GM12892 (cell line): ENCODE data around the gene DNMT3A.

Experiments
- DNase-seq: peaks from one replicate; pipeline ENCODE4 v3.0.0; 2011; ENCODE audit not compliant: insufficient read length
- FAIRE-seq: peaks from 2 replicates; lab custom pipeline; 2011; peaks lifted over from hg19 to GRCh38; lab: Jason Lieb, UNC
- POLR2A ChIP-seq: IDR thresholded peaks from 2 replicates; pipeline ENCODE4 v1.6.1; 2011; ENCODE audit warnings: low read depth, low read length, control low read depth
- POLR2AphosphoS5 ChIP-seq: IDR thresholded peaks from 2 replicates; pipeline ENCODE4 v1.6.1; 2011; ENCODE audit warnings: low read depth, low read length, control low read depth
- TAF1 ChIP-seq: IDR thresholded peaks from 2 replicates; pipeline ENCODE4 v1.6.1; 2011; ENCODE audit warnings: low read depth, mild to moderate bottlenecking, control low read depth, low read length, borderline replicate concordance

DNMT3A gene

DNA sequence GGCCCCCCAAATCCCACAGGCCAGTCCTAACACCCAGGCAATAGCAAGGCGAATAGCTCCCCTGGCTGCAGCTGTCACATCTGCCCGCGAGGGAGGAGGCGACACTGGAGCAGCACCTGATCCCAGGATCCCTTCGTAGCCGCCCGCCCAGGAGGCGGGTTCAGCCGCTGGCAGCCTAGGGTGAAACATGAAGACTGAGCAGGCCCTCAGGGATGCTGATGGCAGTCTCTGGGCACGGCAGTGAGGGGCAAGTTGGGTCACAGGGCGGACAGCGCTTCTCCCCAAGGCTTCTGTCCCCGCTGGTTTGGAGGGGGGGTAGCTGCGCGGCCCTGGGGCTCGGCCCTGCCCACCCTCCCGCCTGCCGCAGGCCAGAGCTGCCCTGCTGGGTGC is 1.9 kb downstream of the DNMT3A start:
- DNase-seq (no peak), FAIRE-seq (peak; percentile 36)
- TF ChIP-seq POLR2A (no peak), TAF1 (no peak)

DNA sequence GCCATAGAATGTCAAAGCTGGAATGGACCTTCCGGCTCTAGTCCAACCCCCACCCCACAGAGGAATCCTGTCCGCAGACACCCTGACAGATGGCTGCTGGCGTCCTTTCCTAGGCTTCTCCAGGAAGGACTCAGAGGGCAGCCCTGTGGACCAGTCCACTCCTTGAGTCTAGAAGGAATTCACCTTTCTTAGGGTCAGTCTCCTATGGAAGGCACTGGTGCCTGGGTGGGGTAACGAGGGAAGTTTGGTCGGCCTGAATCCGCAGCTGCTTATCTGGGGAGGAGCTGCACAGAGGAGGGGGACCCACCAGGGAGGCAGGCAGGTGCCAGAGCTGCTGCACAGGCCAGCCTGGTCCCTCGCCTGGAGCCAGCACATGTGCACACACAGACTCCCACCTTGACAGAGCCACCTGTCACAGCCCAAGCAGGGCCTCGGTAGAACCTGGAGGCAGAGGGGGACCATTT is 2.5 kb downstream of the DNMT3A start:
- DNase-seq (no peak), FAIRE-seq (peak; percentile 38)
- TF ChIP-seq TAF1 (no peak), POLR2A (no peak), POLR2AphosphoS5 (no peak)

DNA sequence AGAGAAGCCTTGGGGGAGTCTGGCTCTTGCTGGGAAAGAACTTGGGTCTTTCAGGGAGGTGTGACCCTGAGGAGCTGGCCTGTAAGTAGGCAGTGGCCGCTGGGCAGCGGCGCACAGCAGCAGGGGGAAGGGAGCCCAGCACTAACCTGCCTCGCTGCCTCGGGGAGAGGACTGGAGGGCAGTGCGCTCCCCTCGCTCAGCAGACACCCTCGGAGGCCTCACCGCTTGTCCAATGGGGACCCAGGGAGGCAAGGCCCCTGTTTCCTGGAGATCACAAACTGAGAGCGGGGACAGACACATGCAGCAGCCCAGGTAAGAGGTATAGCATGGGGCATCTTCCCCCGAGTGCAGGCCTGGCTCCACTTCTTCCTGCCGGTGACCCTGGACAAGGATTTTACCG is 3.3 kb downstream of the DNMT3A start:
- DNase-seq (no peak), FAIRE-seq (no peak)
- TF ChIP-seq POLR2AphosphoS5 (no peak), POLR2A (no peak), TAF1 (no peak)

DNA sequence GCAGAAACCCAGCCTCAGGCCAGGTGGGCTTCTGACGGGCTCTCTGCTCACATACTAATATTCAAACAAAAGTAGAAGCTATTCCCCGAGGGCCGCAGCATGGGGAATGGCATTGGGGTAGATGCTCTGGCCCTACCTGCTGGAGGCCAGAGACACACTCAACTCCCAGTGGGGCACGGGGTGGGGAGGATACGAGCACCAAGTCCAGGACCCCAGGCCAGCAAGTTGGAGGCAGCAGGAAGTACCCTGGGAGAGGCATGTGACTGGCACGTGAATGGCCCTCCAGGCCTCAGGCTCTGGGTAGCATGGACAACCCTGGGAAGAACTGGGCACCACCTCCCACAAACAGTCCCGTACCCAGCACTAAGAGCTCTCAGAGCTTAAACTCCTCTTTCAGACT is 3.8 kb downstream of the DNMT3A start:
- FAIRE-seq (no peak), DNase-seq (no peak)
- no peak for TF ChIP-seq POLR2A
- no peak for TF ChIP-seq TAF1

DNA sequence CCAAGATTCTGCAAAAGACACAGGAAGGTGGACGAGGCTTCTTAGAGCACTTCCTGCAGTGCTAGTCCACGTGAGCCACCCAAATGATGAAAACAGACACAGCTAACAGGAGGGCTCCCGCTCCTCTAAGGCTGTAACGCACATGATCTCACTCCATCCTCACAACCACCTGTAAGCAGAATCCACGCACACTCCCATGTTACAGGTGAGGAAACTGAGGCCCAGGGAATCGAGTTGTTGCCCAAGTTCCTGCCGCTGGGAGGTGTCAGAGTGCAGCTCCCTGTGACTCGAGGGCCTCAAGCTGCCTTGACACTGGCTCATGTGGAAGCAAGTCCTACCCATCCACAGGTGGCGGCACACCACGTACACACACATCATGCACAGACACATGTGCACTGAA is 4.4 kb downstream of the DNMT3A start:
- FAIRE-seq (peak; percentile 75), DNase-seq (no peak)
- TF ChIP-seq POLR2AphosphoS5 (no peak), TAF1 (no peak), POLR2A (no peak)

DNA sequence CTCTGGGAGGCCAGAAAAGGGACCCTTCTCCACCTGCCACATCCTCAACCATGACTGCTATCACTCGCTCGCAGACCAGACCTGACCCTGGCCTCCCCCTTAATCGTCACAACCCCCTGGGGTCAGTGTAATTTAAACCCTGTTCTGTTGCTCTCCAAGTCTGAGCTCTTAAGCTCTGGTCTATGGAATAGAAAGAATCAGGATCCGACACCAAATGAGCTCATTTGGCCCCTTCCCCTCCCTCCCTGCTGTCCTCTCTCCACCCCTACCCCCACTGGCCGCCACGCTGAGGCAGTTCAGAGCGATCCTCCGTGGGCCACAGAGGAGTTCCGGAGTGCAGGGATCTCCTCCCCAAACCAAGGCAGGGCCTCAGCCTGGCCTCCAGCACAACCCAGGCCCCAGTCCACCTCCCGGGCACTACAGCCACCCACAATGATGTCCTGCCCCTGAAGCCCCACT is 5.3 kb downstream of the DNMT3A start:
- TF ChIP-seq POLR2AphosphoS5 (no peak), TAF1 (no peak), POLR2A (no peak)
- no peak for FAIRE-seq
- no peak for DNase-seq

DNA sequence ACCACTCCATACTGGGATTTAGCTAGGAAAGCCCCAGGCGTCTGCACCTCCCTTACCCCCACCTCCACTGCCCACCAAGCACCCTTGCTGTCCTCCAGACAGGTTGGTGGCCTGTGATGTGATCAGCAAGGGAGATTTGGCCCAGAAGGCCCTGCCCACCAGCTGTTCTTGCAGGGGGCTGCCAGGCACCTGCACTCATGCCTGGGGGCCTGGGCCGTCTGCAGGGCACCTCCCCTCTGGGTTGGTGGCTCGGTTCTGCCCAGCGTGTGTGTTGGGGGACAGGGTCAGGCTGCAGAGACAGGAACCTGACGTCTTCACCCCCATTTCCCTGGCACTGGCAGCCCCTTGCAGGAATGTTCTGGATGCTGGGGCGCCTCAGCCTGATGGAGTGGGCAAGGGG is 5.8 kb downstream of the DNMT3A start:
- DNase-seq: no peak
- TF ChIP-seq POLR2AphosphoS5: no peak; the same call in 1 of the 2 replicates
- TF ChIP-seq TAF1: no peak
- TF ChIP-seq POLR2A: no peak
- no peak for FAIRE-seq

DNA sequence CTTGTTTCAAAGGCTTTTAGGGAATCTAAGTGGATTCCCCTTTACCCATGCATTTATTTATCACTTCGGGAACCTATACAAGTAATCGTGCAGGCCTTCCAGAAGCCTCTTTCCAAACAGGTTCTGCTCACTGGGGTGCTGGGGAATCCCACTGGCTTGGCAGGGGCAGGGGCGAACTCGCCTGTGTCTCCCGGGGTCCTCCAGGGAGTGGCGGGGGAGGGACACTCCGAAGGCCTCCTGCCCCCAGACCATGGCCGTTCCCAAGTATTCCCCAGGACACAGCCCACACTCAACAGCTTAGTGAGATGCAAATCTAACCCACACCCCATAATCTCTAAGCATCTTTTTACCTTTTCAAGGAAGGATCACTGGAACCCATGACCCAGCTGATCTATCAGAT is 6.5 kb downstream of the DNMT3A start:
- DNase-seq (no peak), FAIRE-seq (no peak)
- TF ChIP-seq POLR2AphosphoS5 (no peak), TAF1 (no peak), POLR2A (no peak)

DNA sequence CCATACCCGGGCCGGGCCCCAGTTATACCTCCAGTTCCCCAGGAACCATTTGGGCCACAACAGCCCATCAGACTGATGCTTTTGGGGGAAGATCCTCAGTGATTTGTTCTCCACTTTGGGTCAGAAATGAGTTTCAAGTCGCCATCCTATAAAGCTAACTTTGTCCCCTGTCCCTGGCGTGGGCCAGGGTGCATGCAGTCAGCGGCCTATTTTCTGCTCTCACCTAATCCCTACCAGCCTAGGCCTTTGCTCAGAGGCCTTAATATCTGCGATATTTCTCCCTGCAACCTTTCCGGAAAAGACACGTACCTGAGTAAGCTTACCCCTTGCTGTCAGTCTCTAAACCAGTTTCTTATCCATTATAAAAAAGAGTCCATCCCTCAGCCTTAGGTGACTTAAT is 7.2 kb downstream of the DNMT3A start:
- TF ChIP-seq POLR2A: no peak
- TF ChIP-seq POLR2AphosphoS5: no peak
- no peak for TF ChIP-seq TAF1
- DNase-seq (no peak), FAIRE-seq (no peak)

DNA sequence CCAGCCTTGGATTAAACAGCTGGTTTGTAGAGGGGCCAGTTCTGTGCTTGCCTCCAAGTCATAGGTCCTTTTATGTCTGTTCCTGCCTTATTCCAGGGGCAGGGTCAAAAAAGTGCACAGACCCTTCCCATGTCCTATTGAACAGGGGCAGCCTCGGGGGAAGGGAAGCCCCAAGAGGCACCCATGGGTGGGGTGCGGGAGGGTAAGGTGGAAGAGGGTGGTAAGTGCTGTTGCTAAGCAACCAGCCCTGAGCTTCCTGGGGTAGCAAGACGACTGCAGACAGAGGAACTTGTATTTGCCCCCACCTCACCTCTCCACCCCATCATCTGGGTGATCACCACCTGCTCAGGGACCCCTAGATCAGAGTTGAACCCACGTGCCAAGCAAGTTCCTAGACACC is 7.7 kb downstream of the DNMT3A start:
- TF ChIP-seq TAF1 (no peak), POLR2AphosphoS5 (no peak), POLR2A (no peak)
- no peak for DNase-seq
- FAIRE-seq: no peak

DNA sequence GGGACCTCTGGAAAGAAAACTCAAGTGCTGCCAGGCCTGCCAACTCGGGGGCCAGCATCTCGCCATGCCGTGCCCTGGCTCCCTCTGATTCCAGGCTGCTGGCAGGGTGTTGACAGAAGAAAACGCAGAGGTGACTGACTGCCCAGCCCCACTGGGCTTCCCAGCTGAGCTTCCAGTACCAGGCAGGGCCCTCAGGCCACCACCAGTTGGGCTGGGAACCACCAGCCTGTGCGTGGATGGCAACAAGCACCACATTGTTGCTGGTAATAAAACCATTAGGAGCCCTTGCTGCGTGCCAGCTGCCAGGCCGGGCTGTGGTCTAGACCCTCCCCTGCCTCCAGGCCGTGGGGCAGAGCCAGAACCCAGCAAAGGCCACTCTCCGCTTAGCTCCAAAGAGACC is 9.2 kb downstream of the DNMT3A start:
- DNase-seq: no peak

DNA sequence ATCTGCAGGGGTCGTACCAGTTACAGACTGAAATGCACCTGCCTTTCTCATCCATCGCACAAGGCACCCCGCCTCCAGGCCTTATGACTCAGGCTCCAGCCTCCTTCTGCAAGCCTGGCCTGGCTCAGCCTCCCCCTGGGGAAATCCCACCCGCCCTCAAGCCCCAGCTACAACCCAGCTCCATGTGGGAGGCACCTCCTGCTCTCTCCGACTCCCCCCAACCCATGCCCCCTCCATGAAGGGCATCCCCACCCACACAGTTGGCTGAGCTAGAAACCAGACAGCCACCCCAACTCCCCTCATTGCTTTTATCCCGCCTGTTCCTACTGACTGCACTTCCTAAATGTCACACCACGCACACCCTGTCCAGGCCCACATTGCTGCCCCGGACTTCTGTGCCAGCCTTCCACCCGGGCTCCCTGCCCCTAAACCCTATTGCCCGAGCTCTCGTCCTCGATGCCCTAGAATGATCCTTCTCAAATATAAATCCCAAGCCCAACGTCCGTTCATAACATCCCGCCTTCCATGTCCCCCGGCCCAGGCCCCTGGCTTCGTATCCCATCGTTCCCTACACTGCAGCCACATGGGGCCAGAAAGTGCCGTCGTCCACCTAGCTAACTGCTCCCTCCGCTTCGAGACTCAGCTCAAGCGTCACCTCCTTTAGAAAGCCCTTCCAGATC is 9.9 kb downstream of the DNMT3A start:
- DNase-seq: peak; percentile 56
- no peak for FAIRE-seq
- TF ChIP-seq POLR2AphosphoS5 (no peak), TAF1 (no peak), POLR2A (no peak)

More for the DNA sequence above, 9.2 kb downstream of the DNMT3A start:
- TF ChIP-seq POLR2A (no peak), POLR2AphosphoS5 (no peak), TAF1 (no peak)
- FAIRE-seq: no peak
